T1000 (cell line): ENCODE measurements around the gene RNU1-2.
"Not testable (repeated sequence)": the region's sequence is repeated elsewhere in the genome, so short reads cannot be mapped to it uniquely, and the experiment has no call there.

Source experiments
- DNase-seq: peaks from one replicate; lab custom pipeline; 2025; ENCODE audit warnings: mixed read lengths; lab: John Stamatoyannopoulos, UW

Gene RNU1-2

GRCh38 chr1:16911851-16912721 is 16.3 kb downstream of the RNU1-2 start:
- DNase-seq, result not testable (repeated sequence)

DNA sequence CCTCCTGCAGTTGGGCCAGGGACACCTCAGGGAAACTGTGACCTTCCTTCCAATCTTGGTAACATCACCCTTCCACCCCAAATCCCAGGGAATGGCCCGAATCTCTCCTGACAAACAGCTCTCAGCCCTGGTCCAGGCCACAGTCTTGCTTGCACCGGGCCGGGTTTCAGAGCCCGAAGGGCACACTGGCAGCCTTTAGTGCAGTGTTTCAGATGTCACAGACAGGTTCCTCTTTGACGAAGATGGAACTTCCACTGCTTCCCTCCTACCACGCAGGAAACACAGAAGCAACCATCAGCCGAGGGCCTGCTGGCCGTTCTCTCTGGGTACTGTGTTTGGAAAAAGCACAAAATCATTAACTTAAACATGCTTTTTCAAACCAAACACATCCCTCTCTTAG is 17.0 kb downstream of the RNU1-2 start:
- DNase-seq, result not testable (repeated sequence)

GRCh38 chr1:16913181-16913832 is 17.5 kb downstream of the RNU1-2 start:
- no peak for DNase-seq

DNA sequence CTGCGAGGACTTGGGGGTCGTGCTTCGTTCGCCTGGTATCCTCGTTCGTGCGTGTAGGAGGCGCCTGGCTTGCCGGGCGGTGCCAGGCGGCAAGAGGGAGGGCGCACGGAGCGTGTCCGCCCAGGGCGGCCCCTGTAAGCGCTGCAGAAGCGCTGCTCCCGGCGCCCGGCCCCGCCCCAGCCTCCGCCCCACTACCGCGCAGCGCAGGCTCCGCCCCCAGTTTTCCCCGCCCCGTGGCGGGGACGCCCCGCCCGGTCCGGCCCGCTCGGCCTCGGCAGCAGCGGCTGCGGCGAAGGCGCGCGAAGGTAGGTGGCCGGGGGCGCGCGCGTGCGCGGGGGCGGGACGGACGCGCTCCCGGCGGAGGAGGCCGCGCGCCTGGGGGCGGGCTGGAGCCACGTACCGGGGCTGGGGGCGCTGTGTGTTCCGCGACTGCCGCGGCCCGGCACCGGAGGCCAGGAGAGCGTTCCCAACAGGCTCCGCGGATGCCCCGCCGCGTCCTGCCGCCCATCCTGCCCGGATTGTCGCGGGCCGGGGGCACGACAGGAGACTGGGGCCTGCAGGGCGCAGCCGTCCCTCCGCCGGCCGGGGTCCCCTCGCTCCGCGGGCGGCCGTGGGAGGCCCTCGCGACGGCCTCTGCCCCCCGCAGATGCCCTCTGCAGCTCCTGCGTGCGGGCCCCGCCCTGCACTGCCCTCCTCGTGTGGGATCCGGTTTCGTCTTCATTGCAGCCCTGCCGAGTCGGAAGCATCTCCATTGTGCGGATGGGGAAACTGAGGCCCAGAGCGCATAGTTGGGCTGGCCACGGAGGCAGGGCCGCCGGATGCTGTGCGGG is 18.3 kb downstream of the RNU1-2 start:
- DNase-seq, result peak; percentile 89

GRCh38 chr1:16914928-16915626 is 19.3 kb downstream of the RNU1-2 start:
- not testable (repeated sequence) for DNase-seq

DNA sequence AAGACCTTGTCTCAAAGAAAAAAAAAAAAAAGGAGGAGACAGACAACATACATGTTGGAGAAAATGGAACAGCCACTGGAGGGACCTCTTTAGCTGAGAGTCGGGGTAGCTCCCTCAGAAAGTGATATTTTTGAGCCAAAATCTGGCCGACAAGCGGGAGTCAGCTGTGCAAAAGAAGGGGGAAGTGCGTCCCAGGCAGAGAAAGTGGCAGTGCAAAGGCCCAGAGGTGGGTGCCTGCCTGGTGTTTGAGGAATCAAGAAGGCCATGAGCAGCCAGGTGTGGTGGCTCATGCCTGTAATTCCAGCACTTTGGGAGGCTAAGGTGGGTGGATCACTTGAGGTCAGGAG is 19.8 kb downstream of the RNU1-2 start:
- no peak for DNase-seq

DNA sequence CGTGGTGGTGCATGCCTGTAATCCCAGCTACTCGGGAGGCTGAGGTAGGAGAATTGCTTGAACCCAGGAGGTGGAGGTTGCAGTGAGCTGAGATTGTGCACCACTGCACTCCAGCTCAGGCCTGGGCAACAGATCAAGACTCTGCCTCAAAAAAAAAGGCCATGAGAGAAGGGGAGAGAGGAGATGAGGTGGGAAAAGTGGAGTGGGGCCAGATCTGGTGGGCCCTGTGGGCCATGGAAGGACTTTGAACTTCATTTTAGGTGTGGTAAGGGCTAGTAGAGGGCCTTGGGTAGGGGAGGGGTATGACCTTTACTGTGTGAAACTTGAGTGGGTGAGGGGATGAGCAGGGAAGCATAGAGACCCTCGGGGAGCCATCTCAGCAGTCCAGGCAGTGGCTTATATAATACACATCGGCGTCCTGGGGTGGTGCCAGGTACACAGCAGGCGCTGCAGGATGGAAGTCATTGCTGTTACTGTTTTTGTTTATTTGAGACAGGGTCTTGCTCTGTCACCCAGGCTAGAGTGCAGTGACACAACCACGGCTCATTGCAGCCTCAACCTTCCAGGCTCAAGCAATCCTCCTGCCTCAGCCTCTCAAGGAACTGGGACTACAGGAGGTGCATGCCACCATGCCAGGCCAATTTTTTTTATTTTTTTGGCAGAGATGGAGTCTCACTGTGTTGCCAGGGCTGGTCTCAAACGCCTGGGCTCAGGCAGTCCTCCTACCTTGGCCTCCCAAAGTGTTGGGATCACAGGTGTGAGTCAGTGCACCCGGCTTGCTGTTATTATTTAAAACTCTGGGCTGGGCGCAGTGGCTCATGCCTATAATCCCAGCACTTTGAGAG is 20.5 kb downstream of the RNU1-2 start:
- not testable (repeated sequence) for DNase-seq

GRCh38 chr1:16918371-16918770 is 22.6 kb downstream of the RNU1-2 start:
- no peak for DNase-seq

- not testable (repeated sequence) for DNase-seq
Measured at GRCh38 chr1:16918936-16919665, 23.3 kb downstream of the RNU1-2 start.

GRCh38 chr1:16920951-16921350 is 25.2 kb downstream of the RNU1-2 start:
- DNase-seq, result no peak

GRCh38 chr1:16921391-16922185 is 25.8 kb downstream of the RNU1-2 start, which contains the start of gene CROCC:
Gene CROCC, plus strand, starts transcription at chr1:16921931. Its CDS starts 88 bp downstream, at chr1:16922019.
- DNase-seq, result no peak

DNA sequence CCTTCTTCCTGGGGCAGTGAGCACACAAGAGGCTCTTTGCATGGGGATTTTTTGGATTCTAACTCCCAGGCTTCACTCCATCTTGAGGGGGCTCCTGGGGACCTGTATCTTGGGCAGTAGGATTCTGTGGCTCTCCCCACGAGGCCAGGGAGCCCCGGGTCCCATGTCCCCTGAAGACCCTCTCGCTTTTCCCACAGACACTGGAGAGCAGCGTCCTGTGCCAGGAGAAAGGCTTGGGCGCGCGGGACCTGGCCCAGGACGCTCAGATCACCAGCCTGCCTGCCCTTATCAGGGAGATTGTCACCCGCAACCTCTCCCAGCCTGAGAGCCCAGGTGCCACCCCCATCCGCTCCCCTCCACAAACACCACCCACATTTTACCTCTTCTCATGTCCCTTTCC is 26.7 kb downstream of the RNU1-2 start:
- DNase-seq, result no peak

GRCh38 chr1:16922885-16923431 is 27.2 kb downstream of the RNU1-2 start:
- DNase-seq, result no peak

- DNase-seq, result no peak
Measured at GRCh38 chr1:16924216-16924918, 28.6 kb downstream of the RNU1-2 start.

DNA sequence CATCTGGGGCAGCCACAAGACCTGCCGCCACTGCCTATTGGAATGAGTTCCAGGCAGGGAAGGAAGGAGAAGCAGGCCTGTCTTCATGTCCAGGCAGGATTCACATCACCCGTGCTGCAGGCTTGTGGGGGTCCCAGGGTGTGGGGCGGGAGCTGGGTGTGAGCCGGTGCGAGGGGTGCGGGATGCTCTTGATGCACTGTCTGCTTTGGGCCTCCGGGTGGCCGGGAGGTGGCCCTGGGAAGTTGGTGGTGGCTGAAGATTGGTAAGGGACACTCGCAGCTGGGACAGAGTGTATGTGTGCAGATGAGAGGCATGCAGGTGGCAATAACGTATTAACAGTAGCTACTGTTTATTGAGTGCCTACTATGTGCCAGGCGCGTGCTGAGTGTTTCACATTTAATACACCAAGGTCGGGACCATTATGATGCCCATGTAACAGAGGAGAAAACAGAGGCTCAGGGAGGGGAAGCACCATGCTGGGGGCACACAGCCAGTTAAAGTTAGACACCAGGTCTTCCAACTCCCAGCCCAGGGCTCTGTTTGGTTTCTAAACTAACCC is 29.2 kb downstream of the RNU1-2 start:
- DNase-seq, result no peak

- no peak for DNase-seq
Measured at GRCh38 chr1:16925635-16926490, 30.1 kb downstream of the RNU1-2 start.

DNA sequence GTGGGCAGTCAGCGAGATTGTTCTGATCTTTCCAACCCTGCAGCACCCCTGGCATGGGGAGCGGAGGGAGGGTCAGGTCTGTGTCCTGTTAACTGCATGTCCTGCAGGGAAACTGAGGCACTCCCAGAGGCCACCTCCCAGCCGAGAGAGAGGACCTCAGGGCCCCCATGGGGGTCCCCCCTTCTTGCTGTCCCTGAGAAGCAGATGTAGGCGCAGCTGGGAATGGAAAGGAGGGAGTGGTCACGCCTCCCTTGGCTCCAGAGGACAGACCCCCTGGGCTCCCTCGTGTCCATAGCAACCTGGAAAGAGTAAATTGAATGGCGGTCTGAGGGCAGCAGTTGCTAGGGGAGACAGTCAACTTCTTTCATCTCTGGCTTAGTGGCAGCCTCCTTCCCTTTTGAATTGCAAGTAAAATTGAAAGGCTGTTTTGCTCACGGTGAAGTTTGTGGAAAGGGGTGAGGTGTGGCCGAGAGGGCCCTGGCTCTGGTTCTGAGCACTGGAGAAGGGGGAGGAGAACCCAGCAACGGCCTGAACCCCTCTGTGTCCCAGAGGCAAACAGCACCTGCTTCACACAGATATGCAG is 30.8 kb downstream of the RNU1-2 start:
- DNase-seq, result no peak
